Esophagus muscularis mucosa (tissue), 4 donors: Measurements from ENCODE around the gene EPB41L5. TPM values are rescaled to one million over a fixed set of nuclear protein-coding genes. Genes with fewer than 3 reads are reported as not detected.

Experiments
- DNase-seq: peaks from one replicate; pipeline ENCODE4 v3.0.0-alpha.2; 2017; ENCODE audit errors: extremely low spot score
- H3K27ac ChIP-seq, 4 donors: fragments of 200-600 bp; sonication (generic); replicated peaks in 1 of 4; 1 replicate in 3 of 4; 2 replicates in 1 of 4; pipeline ENCODE4 v1.5.1; 2016 to 2019; ENCODE audit warnings: mild to moderate bottlenecking in 1 of 4
- H3K27me3 ChIP-seq, 4 donors: fragments of 200-600 bp; sonication (generic); one replicate each; pipeline versions ENCODE4 v1.5.1 to v1.6.0; 2016 to 2019
- H3K36me3 ChIP-seq, 4 donors: fragments of 200-600 bp; sonication (generic); one replicate each; pipeline ENCODE4 v1.5.1; 2016 to 2019
- H3K4me1 ChIP-seq, 4 donors: fragments of 200-600 bp; sonication (generic); one replicate each; pipeline ENCODE4 v1.5.1; 2016 to 2019
- H3K4me3 ChIP-seq, 4 donors: fragments of 200-600 bp; sonication (generic); 1 replicate in 2 of 4; 2 replicates in 2 of 4; pipeline ENCODE4 v1.5.1; 2016 to 2019; ENCODE audit warnings: mild to moderate bottlenecking in 4 of 4, moderate library complexity in 1 of 4
- H3K9me3 ChIP-seq, 4 donors: fragments of 200-600 bp; sonication (generic); 1 replicate in 3 of 4; 2 replicates in 1 of 4; pipeline ENCODE4 v1.5.1; 2016 to 2019
- CTCF ChIP-seq, 3 experiments: fragments of 200-600 bp in 2 of 3; fragments of 450-650 bp in 1 of 3; sonication (generic) in 2 of 3; IDR thresholded peaks; one replicate each; pipeline ENCODE4 v1.5.1; 2017 to 2019; ENCODE audit warnings: antibody characterized with exemption in 3 of 3, mild to moderate bottlenecking in 2 of 3, moderate library complexity in 1 of 3
- EP300 ChIP-seq: sonication (generic); formaldehyde crosslinking; IDR thresholded peaks from one replicate; pipeline ENCODE4 v1.6.1; 2017; ENCODE audit warnings: antibody characterized with exemption
- POLR2A ChIP-seq: fragments of 450-650 bp; IDR thresholded peaks from one replicate; pipeline ENCODE4 v1.6.1; 2017; ENCODE audit warnings: antibody characterized with exemption, moderate library complexity, mild to moderate bottlenecking, low read depth
- POLR2AphosphoS5 ChIP-seq, 2 donors: sonication (generic); formaldehyde crosslinking; IDR thresholded peaks; one replicate each; pipeline ENCODE4 v1.6.1; 2017; ENCODE audit warnings: antibody characterized with exemption in 2 of 2
- WGBS: methylation state at CpG from one replicate; pipeline ENCODE4 v1.1.5; 2018; 5-methylcytosine and 5-hydroxymethylcytosine counted together
- intact Hi-C: fragments of 100-400 bp; cut with DNase I; formaldehyde crosslinking; loops from one replicate; pipeline ENCODE4 v1.15.1; 2023
- total RNA-seq, 4 donors: library from RNA; depleted of rRNA; stranded (reverse); fragments of >200 nt; gene quantifications; one replicate each; pipeline versions ENCODE4 v1.1.0 to v1.2.1, GENCODE V29; 2016

The EPB41L5 gene
- total RNA-seq, 4 donors from 2014 or later, result 16.0 to 30.3 (median 21.6) TPM

- 94% methylated on average over 3 of the region's 3 CpGs for WGBS
- no peaks in the 10 kb centered on the region for H3K27me3 ChIP-seq
- H3K4me1 ChIP-seq, result no peaks in the 10 kb centered on the region
- DNase-seq, result no peak
- H3K4me3 ChIP-seq, result no peak overlapping the region
- intact Hi-C loops, result no loop called here
- peaks cover 4 to 64% (median 18%) of the 10 kb centered on the region in 4 donors for H3K36me3 ChIP-seq
- H3K27ac ChIP-seq, result no peak overlapping the region
- TF ChIP-seq POLR2AphosphoS5 (IDR thresholded peaks at IDR 0.05) (no peak), POLR2A (no peak), CTCF (IDR thresholded peaks at IDR 0.05) (no peak), EP300 (no peak)
- no peaks in the 10 kb centered on the region for H3K9me3 ChIP-seq
Measured at GRCh38 chr2:120091436-120091835, 78.6 kb downstream of the EPB41L5 start.

GRCh38 chr2:120094795-120095194, 81.9 kb downstream of the EPB41L5 start:
- H3K9me3 ChIP-seq, result no peaks in the 10 kb centered on the region
- intact Hi-C loops, result no loop called here
- no peak overlapping the region for H3K4me3 ChIP-seq
- DNase-seq, result no peak
- no peaks in the 10 kb centered on the region for H3K27me3 ChIP-seq
- TF ChIP-seq POLR2AphosphoS5 (IDR thresholded peaks at IDR 0.05) (no peak), EP300 (no peak), POLR2A (no peak), CTCF (IDR thresholded peaks at IDR 0.05) (no peak)
- H3K4me1 ChIP-seq, result no peaks in the 10 kb centered on the region
- no peak overlapping the region for H3K27ac ChIP-seq
- 88% methylated on average over 1 of the region's 1 CpG for WGBS
- H3K36me3 ChIP-seq, result peaks cover 4 to 50% (median 8%) of the 10 kb centered on the region in 4 donors

- H3K9me3 ChIP-seq, result no peaks in the 10 kb centered on the region
- DNase-seq, result no peak
- TF ChIP-seq CTCF (IDR thresholded peaks at IDR 0.05), result no peak
- no peak for TF ChIP-seq EP300
- no peak for TF ChIP-seq POLR2AphosphoS5 (IDR thresholded peaks at IDR 0.05)
- TF ChIP-seq POLR2A, result no peak
- no peak overlapping the region for H3K27ac ChIP-seq
- intact Hi-C loops, result loop anchor here (10.0 kb wide), 1 partner anchor 214 kb away; no protein-coding TSS in a partner anchor
- 87% methylated on average over 1 of the region's 1 CpG for WGBS
- H3K36me3 ChIP-seq, result peaks cover 0 to 32% (median 4%) of the 10 kb centered on the region in 4 donors
- H3K27me3 ChIP-seq, result no peaks in the 10 kb centered on the region
- no peaks in the 10 kb centered on the region for H3K4me1 ChIP-seq
- H3K4me3 ChIP-seq, result no peak overlapping the region
Measured at GRCh38 chr2:120100627-120101026, 87.8 kb downstream of the EPB41L5 start.

- H3K36me3 ChIP-seq, result peaks cover 0 to 23% (median 4%) of the 10 kb centered on the region in 4 donors
- TF ChIP-seq CTCF (IDR thresholded peaks at IDR 0.05), result no peak
- TF ChIP-seq POLR2A, result no peak
- TF ChIP-seq POLR2AphosphoS5 (IDR thresholded peaks at IDR 0.05), result no peak
- TF ChIP-seq EP300, result no peak
- no peaks in the 10 kb centered on the region for H3K27me3 ChIP-seq
- intact Hi-C loops, result loop anchor here (10.0 kb wide), 1 partner anchor 211 kb away; no protein-coding TSS in a partner anchor
- no peaks in the 10 kb centered on the region for H3K9me3 ChIP-seq
- WGBS, result 86% methylated on average over 4 of the region's 4 CpGs
- H3K4me1 ChIP-seq, result peaks cover 16 to 19% (median 18%) of the 10 kb centered on the region in 4 donors
- H3K27ac ChIP-seq, result no peak overlapping the region
- no peak overlapping the region for H3K4me3 ChIP-seq
- no peak for DNase-seq
Measured at GRCh38 chr2:120103723-120104467, 91.0 kb downstream of the EPB41L5 start.
